Stimulated activated CD8-positive, alpha-beta memory T cell treated with anti-CD3 and anti-CD28 coated beads, Interleukin-4, amount 100 ng/mL, for 24 hours (primary cell): ENCODE measurements around the gene CRYGS.

ENCODE experiments used
- DNase-seq: peaks from one replicate; pipeline ENCODE4 v3.0.0-alpha.2; 2020; ENCODE audit warnings: low read depth

The CRYGS gene

DNA sequence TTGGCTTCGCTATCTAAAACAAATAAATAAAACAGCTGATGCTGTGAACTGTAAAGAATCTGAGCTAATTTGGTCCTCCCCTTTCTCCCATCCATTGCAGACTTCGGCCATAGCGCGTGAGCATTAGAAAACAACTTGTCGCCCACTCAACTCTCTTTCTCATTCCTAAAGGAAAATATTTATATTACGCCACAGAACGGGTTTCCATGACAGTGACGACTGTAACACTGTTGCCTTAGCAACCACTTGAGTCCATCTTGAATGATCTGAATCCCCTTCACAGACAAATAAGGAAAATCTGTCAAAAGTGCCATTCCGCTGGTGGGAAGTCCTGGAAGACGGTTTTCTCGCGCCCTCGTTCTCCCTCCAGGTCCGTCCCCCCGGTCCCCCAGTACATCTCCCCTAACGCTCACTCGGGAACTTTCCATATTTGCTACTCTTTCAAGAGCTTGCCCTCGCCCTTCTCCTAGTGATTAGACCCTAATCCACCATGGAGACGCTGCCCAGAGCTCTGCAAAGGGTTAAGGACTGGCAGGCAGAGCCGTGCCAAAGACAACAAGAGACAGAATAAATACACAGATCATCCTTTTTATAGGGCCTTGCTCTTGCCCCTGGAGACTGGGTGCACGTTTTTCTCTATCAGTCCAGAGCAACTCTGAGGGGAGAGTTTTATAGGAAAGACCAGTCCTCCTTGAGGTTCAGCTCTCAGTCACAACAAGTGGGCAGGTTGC is 50.5 kb downstream of the CRYGS start:
- DNase-seq: no peak

DNA sequence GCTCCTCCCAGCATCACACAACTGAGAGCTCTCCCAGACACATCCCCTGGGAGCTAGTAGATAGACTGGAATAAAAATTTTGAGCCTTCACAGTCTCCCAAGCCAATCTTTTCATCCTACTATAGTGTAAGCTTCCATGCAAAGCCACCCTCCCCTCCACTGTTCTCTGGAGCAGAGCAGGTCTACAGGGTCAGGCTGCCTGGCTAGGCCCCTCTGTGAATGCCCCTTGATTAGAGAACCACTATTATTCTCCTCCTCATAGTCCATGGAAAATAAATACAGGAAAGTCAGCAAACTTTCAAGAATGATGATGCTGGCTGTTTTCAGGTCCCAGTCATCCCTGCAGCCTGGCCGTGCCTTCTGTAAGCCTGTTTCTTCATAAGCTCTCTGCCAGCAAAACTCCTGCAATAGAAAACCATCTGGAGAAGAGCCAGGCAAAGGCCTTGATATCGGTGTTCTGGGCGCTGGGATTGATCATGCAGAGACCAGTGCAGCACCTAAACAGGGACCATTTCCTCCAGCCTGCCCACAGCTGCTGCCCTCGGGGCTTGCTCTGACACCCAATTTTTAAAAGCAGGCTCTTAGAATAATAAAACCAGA is 51.7 kb downstream of the CRYGS start:
- no peak for DNase-seq

DNA sequence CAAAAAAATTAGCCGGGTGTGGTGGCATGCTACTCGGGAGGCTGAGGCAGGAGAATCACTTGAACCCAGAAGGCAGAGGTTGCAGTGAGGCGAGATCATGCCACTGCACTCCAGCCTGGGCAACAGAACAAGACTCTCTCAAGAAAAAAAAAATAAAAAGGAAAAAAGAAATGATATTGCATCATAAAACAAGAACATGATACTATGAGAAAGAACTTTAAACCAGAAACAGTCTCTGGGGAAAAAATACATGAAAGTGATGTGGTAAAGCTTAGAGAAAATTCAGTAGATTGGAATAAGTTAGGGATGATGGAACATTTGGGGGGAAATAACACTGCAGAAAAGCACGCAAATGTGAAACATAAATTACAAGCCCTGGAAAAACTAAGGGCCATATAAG is 54.7 kb downstream of the CRYGS start:
- DNase-seq: no peak
